Thoracic aorta (tissue), 2 donors: ENCODE data around the gene ZNF689. TPM values are rescaled to one million over a fixed set of nuclear protein-coding genes. Genes with fewer than 3 reads are reported as not detected.

Source experiments
- ATAC-seq: fragments of 150-250 bp; one replicate; pipeline ENCODE4 v1.8.0; 2017; ENCODE audit warnings: low read depth; ENCODE audit not compliant: insufficient number of reproducible peaks, low FRiP score
- DNase-seq: peaks from one replicate; pipeline ENCODE4 v3.0.0-alpha.2; 2020; ENCODE audit warnings: low spot score
- H3K27ac ChIP-seq, 2 donors: fragments of 200-600 bp; sonication (generic); 1 replicate in 1 of 2; 2 replicates in 1 of 2; pipeline ENCODE4 v1.5.1; 2016; ENCODE audit warnings: mild to moderate bottlenecking in 2 of 2, moderate library complexity in 2 of 2
- H3K27me3 ChIP-seq: fragments of 200-600 bp; sonication (generic); replicated peaks from 2 replicates; pipeline ENCODE4 v1.6.0; 2016; ENCODE audit warnings: mild to moderate bottlenecking; ENCODE audit not compliant: insufficient read depth
- H3K36me3 ChIP-seq: fragments of 200-600 bp; sonication (generic); one replicate; pipeline ENCODE4 v1.5.1; 2016
- H3K4me1 ChIP-seq, 2 donors: fragments of 200-600 bp; sonication (generic); 1 replicate in 1 of 2; 2 replicates in 1 of 2; pipeline versions ENCODE4 v1.5.1 to v1.6.0; 2016; ENCODE audit warnings: low read depth in 2 of 2, mild to moderate bottlenecking in 1 of 2; ENCODE audit not compliant: control insufficient read depth in 1 of 2
- H3K4me3 ChIP-seq: fragments of 200-600 bp; sonication (generic); 2 replicates; pipeline ENCODE4 v1.5.1; 2016; ENCODE audit warnings: mild to moderate bottlenecking
- H3K9me3 ChIP-seq: fragments of 200-600 bp; sonication (generic); 2 replicates; pipeline ENCODE4 v1.5.1; 2016
- total RNA-seq, 2 donors: library from RNA; depleted of rRNA; stranded (reverse); fragments of >200 nt; gene quantifications; one replicate each; pipeline versions ENCODE4 v1.1.0 to v1.2.3, GENCODE V29; 2016
- TF ChIP-seq, protein P1 (sequence below): fragments of 200-600 bp; sonication (generic); IDR thresholded peaks from one replicate; pipeline ENCODE4 v1.5.1; 2019; ENCODE audit warnings: antibody characterized with exemption

The ZNF689 gene
- total RNA-seq, 2 donors from 2014 or later = 7.4 to 17.0 TPM

DNA sequence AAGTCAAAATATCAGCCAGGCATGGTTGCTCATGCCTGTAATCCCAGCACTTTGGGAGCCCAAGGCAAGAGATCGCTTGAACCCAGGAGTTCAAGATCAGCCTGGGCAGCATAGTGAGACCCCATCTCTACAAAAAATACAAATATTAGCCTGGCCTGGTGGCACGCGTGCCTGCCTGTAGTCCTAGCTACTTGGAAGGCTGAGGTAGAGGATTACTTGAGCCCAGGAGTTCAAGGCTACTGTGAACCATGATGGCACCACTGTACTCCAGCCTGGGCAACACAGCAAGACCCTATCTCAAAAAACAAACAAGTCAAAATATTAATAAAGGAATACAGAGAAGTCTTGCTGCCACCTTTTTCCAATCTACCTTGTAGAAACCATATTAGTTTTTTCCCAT lies 4.2 kb downstream of the ZNF689 start:
- no peaks in the 10 kb centered on the region for H3K27me3 ChIP-seq
- ATAC-seq = no peak
- H3K9me3 ChIP-seq = no peaks in the 10 kb centered on the region
- DNase-seq = no peak
- peaks cover 7 to 18% of the 10 kb centered on the region in 2 donors for H3K4me1 ChIP-seq
- H3K4me3 ChIP-seq = no peak overlapping the region
- TF ChIP-seq, protein P1, sequence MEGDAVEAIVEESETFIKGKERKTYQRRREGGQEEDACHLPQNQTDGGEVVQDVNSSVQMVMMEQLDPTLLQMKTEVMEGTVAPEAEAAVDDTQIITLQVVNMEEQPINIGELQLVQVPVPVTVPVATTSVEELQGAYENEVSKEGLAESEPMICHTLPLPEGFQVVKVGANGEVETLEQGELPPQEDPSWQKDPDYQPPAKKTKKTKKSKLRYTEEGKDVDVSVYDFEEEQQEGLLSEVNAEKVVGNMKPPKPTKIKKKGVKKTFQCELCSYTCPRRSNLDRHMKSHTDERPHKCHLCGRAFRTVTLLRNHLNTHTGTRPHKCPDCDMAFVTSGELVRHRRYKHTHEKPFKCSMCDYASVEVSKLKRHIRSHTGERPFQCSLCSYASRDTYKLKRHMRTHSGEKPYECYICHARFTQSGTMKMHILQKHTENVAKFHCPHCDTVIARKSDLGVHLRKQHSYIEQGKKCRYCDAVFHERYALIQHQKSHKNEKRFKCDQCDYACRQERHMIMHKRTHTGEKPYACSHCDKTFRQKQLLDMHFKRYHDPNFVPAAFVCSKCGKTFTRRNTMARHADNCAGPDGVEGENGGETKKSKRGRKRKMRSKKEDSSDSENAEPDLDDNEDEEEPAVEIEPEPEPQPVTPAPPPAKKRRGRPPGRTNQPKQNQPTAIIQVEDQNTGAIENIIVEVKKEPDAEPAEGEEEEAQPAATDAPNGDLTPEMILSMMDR = no peak
- H3K36me3 ChIP-seq = peaks cover 33% of the 10 kb centered on the region
- no peak overlapping the region for H3K27ac ChIP-seq

DNA sequence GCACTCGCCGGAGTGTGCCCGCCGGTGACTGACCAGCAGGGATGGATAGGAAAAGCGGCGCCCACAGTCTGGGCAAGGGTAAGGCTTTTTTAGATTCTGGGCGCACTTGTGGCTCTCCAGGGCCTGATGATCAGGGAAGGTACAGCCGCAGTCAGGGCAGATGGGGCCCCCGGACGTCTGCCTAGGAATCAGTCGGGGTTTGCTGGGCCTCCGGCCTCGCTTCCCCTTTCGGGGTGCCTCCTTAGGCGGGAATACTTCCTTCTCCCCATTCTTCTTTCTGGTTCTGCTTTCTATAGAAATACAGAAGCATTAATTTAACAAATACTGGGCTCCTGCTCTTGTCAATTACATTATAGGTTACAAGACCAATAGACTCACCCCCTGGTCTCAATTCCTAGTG lies 5.0 kb downstream of the ZNF689 start:
- TF ChIP-seq, protein P1 = no peak
- ATAC-seq = no peak

DNA sequence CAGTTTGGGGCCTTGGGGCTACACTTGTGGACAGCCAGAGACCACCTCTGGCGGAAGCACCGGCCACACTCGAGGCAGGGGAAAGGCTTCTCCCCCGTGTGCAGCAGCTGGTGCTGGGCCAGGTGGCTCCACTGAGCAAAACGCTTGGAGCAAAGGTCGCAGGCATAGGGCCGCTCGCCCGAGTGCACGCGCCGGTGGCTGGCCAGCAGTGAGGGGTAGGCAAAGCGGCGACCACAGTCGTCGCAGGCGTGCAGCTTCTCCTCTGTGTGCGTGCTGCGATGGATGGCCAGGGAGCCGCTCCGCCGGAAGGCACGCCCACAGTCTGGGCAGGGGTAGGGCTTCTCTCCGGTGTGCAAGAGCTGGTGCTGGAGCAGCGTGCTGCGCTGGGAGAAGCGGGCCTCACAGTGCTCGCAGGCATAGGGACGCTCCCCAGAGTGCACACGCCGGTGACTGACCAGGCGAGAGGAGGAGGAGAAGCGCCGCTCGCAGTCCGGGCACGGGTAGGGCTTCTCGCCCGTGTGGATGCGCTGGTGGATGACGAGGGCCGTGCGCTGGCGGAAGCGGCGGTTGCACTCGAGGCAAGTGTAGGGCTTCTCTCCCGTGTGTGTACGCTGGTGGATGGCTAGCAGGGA lies 5.8 kb downstream of the ZNF689 start:
- Histone ChIP-seq H3K4me3 (no peak overlapping the region), H3K4me1 (peaks cover 7 to 18% of the 10 kb centered on the region in 2 donors), H3K27me3 (no peaks in the 10 kb centered on the region), H3K27ac (no peak overlapping the region), H3K9me3 (no peaks in the 10 kb centered on the region), H3K36me3 (peaks cover 33% of the 10 kb centered on the region)
- ATAC-seq (no peak), DNase-seq (no peak)
- TF ChIP-seq, protein P1 = no peak

More for the DNA sequence above, 5.0 kb downstream of the ZNF689 start:
- no peak overlapping the region for H3K27ac ChIP-seq
- H3K4me3 ChIP-seq = no peak overlapping the region
- H3K27me3 ChIP-seq = no peaks in the 10 kb centered on the region
- H3K4me1 ChIP-seq = peaks cover 7 to 18% of the 10 kb centered on the region in 2 donors
- no peaks in the 10 kb centered on the region for H3K9me3 ChIP-seq
- no peak for DNase-seq
- peaks cover 33% of the 10 kb centered on the region for H3K36me3 ChIP-seq

DNA sequence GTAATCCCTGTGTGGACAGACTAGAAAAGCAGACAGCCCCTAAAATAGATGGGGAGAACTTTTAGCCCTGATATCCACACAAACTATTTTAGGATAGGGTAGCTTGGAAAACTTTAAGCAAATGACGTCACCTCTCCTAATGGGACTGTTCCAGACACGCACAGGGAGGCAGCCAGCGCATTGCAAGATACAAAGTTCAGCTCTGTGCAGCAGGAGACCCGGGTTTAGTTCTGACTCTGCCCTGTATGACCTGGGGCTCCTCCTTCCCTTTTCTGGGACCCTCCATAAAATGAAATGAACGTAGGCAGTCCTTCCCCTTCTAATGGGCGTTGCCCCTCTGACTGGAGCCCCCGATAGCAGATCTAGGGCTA lies 6.3 kb downstream of the ZNF689 start:
- Histone ChIP-seq H3K36me3 (peaks cover 33% of the 10 kb centered on the region), H3K9me3 (no peaks in the 10 kb centered on the region), H3K27ac (no peak overlapping the region), H3K4me3 (no peak overlapping the region), H3K27me3 (no peaks in the 10 kb centered on the region), H3K4me1 (peaks cover 2 to 13% of the 10 kb centered on the region in 2 donors)
- no peak for ATAC-seq
- TF ChIP-seq, protein P1 = no peak
- DNase-seq = no peak

DNA sequence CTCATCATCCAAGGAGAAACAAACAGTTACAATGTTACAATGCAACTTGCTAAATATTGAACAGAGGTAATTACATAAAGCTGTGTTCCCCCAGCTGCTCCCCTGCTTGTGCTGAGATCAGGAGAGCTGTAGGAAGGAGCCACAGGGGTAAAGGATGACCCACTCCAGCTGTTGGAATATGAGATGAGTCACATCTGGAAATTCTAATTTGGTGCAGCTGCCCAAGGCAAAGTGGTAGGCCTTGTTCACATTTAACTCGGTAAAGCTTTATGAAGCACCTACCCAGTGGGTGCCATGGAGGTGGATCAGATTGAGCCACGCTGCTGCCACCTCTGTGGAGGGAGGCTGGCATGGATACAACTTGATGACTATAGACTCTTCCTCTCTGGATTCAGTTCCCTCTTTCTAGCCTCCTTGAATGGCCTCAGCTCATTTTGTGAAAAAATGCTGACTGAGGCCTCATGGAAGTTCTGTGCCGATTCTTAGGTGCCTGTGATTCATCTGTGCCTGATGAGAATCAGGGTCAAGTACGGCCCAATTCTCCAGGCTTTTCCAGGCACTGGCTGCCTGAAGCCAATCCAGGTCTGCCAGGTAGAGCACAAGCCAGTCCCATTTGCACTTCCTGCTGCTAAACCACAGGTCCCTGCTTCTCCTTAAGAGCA lies 7.4 kb downstream of the ZNF689 start:
- ATAC-seq = no peak
- Histone ChIP-seq H3K27ac (no peak overlapping the region), H3K36me3 (peaks cover 33% of the 10 kb centered on the region)

More for the DNA sequence above, 7.4 kb downstream of the ZNF689 start:
- Histone ChIP-seq H3K4me1 (peaks cover 0 to 5% of the 10 kb centered on the region in 2 donors), H3K27me3 (no peaks in the 10 kb centered on the region), H3K4me3 (no peak overlapping the region), H3K9me3 (no peaks in the 10 kb centered on the region)
- DNase-seq = no peak
- TF ChIP-seq, protein P1 = no peak
